Heart left ventricle (tissue), 13 donors: Measurements from ENCODE around the gene DNALI1.

Experiments
- CTCF ChIP-seq, 12 donors: fragments of 200-600 bp; sonication (generic) in 4 of 12; IDR thresholded peaks; one replicate each; pipeline versions ENCODE4 v1.5.0 to v1.8.0; 2018 to 2022; ENCODE audit warnings: antibody characterized with exemption in 12 of 12, mild to moderate bottlenecking in 5 of 12
- POLR2A ChIP-seq, 2 donors: fragments of 450-650 bp; IDR thresholded peaks; one replicate each; pipeline ENCODE4 v1.6.1; 2017; ENCODE audit warnings: antibody characterized with exemption in 2 of 2, mild to moderate bottlenecking in 2 of 2, moderate library complexity in 2 of 2
- donor health status: ischemic (EF 13 %, LVEDD 7.1; RV severe dilation, severe dysfunction).
- donor health status: DM: no; HTN: yes; CAD: no.
- donor health status: DM: no; HTN: no; CAD: no.
- donor health status: ischemic (EF 25% LVEDD 6.9; RV normal size, moderate dysfunction).
- donor health status: ischemic (EF 25% LVEDD 5.7; RV mildly dilated, moderate dysfunction).
- donor health status: ischemic (EF 35%, LVEDD 5.7; RV mildly dilated, moderate dysfunction).
- donor health status: nonischemic (EF 11% LVEDD 7.7; RV severe dilation, severe dysfunction).
- donor health status: DM: yes; HTN: yes; CAD: no.
- donor health status: PGD.
- donor health status: ischemic (EF 29% LVEDD 5.4; RV normal size, mild dysfunction).
- donor health status: nonischemic (EF 23%, LVEDD 6.1; RV moderate dilation, normal function).

GRCh38 chr1:37614105-37614504 lies 57.4 kb downstream of the DNALI1 start:
- no peak for TF ChIP-seq CTCF (IDR thresholded peaks at IDR 0.05)
- TF ChIP-seq POLR2A (IDR thresholded peaks at IDR 0.05), result no peak
